Neural progenitor cell (in vitro differentiated cells): ENCODE data around the gene TWNK. TPM values are rescaled to one million over a fixed set of nuclear protein-coding genes. Genes with fewer than 3 reads are reported as not detected.

Experiments
- DNase-seq: peaks from one replicate; pipeline ENCODE4 v3.0.0-alpha.2; 2016; ENCODE audit warnings: low spot score
- H2AFZ ChIP-seq: fragments of 200-600 bp; sonication (generic); replicated peaks from 2 replicates; pipeline ENCODE4 v1.6.1; 2016; ENCODE audit warnings: antibody characterized with exemption
- H3F3A ChIP-seq: fragments of 200-600 bp; sonication (generic); 2 replicates; pipeline ENCODE4 v1.6.1; 2016; ENCODE audit warnings: antibody characterized with exemption, low read depth
- H3K27ac ChIP-seq: fragments of 200-600 bp; sonication (generic); 2 replicates; pipeline ENCODE4 v1.5.1; 2016; ENCODE audit warnings: mild to moderate bottlenecking
- H3K27me3 ChIP-seq: fragments of 200-600 bp; sonication (generic); 2 replicates; pipeline ENCODE4 v1.6.1; 2016; ENCODE audit warnings: mild to moderate bottlenecking, moderate library complexity
- H3K36me3 ChIP-seq: fragments of 200-600 bp; sonication (generic); 2 replicates; pipeline ENCODE4 v1.5.1; 2016
- H3K4me1 ChIP-seq: fragments of 200-600 bp; sonication (generic); 2 replicates; pipeline ENCODE4 v1.6.1; 2016; ENCODE audit warnings: mixed run types
- H3K4me2 ChIP-seq: fragments of 200-600 bp; sonication (generic); 2 replicates; pipeline ENCODE4 v1.6.1; 2016
- H3K4me3 ChIP-seq: fragments of 200-600 bp; sonication (generic); 2 replicates; pipeline ENCODE4 v1.5.1; 2016
- H3K79me2 ChIP-seq: fragments of 200-600 bp; sonication (generic); 2 replicates; pipeline ENCODE4 v1.6.1; 2016; ENCODE audit warnings: low read depth
- H3K9ac ChIP-seq: fragments of 200-600 bp; sonication (generic); 2 replicates; pipeline ENCODE4 v1.6.1; 2016
- H3K9me3 ChIP-seq: fragments of 200-600 bp; sonication (generic); 2 replicates; pipeline ENCODE4 v1.5.1; 2016; ENCODE audit warnings: low read depth
- H4K20me1 ChIP-seq: fragments of 200-600 bp; sonication (generic); 2 replicates; pipeline ENCODE4 v1.6.1; 2016; ENCODE audit warnings: low read depth
- H3K27ac Mint-ChIP-seq: 3 replicates; pipeline ENCODE4 v1.8.0; 2021; ENCODE audit warnings: mixed read lengths
- H3K27me3 Mint-ChIP-seq: 2 replicates; pipeline ENCODE4 v1.8.0; 2022; ENCODE audit warnings: low read depth, mild to moderate bottlenecking, inconsistent platforms, moderate library complexity, mixed read lengths; ENCODE audit not compliant: insufficient read depth
- H3K36me3 Mint-ChIP-seq: 3 replicates; pipeline ENCODE4 v1.8.0; 2021; ENCODE audit warnings: mixed read lengths
- H3K4me1 Mint-ChIP-seq: 3 replicates; pipeline ENCODE4 v1.8.0; 2021; ENCODE audit warnings: mixed read lengths
- H3K4me3 Mint-ChIP-seq: 3 replicates; pipeline ENCODE4 v1.8.0; 2021; ENCODE audit warnings: mild to moderate bottlenecking, moderate library complexity, mixed read lengths
- H3K9me3 Mint-ChIP-seq: 3 replicates; pipeline ENCODE4 v1.8.0; 2020; ENCODE audit warnings: mixed read lengths
- CTCF ChIP-seq: fragments of 200-600 bp; sonication (generic); IDR thresholded peaks from 2 replicates; pipeline ENCODE4 v1.5.1; 2017; ENCODE audit warnings: antibody characterized with exemption, mild to moderate bottlenecking
- EZH2 ChIP-seq: fragments of 200-600 bp; sonication (generic); IDR thresholded peaks from 2 replicates; pipeline ENCODE4 v1.6.1; 2017; ENCODE audit warnings: antibody characterized with exemption, mild to moderate bottlenecking, moderate library complexity
- EZH2phosphoT487 ChIP-seq: fragments of 200-600 bp; sonication (generic); IDR thresholded peaks from 2 replicates; pipeline ENCODE4 v1.6.1; 2017; ENCODE audit warnings: antibody characterized with exemption
- total RNA-seq: library from RNA; depleted of rRNA; stranded (reverse); fragments of >200 nt; gene quantifications from 2 replicates; pipeline ENCODE4 v1.2.3, GENCODE V29; 2015; ENCODE audit warnings: low replicate concordance

The TWNK gene
- total RNA-seq, 1 donor from 2014 or later, result 6.4 TPM

GRCh38 chr10:100996678-100997359 is 9.5 kb downstream of the TWNK start:
- H4K20me1 ChIP-seq, result peaks cover 8% of the 10 kb centered on the region
- H3K27ac ChIP-seq, result peak overlapping the region; percentile 4
- Mint-ChIP-seq H3K27ac (no peak overlapping the region), H3K4me3 (peak overlapping the region; percentile 92), H3K9me3 (no peaks in the 10 kb centered on the region), H3K4me1 (peaks cover 16% of the 10 kb centered on the region), H3K27me3 (peaks cover 8% of the 10 kb centered on the region), H3K36me3 (peaks cover 5% of the 10 kb centered on the region)
- H3K4me3 ChIP-seq, result peak overlapping the region; percentile 96
- peaks cover 57% of the 10 kb centered on the region for H3F3A ChIP-seq
- H3K4me2 ChIP-seq, result peak overlapping the region; percentile 85
- peak; percentile 80 for DNase-seq
- no peak for TF ChIP-seq EZH2phosphoT487
- no peak for TF ChIP-seq CTCF
- no peak for TF ChIP-seq EZH2
- peaks cover 13% of the 10 kb centered on the region for H3K4me1 ChIP-seq
- H3K36me3 ChIP-seq, result no peaks in the 10 kb centered on the region
- no peaks in the 10 kb centered on the region for H3K27me3 ChIP-seq
- no peak overlapping the region for H3K9ac ChIP-seq
- H3K79me2 ChIP-seq, result peaks cover 26% of the 10 kb centered on the region
- H3K9me3 ChIP-seq, result no peaks in the 10 kb centered on the region
- peak overlapping the region; percentile 96 for H2AFZ ChIP-seq

- no peak overlapping the region for H3K9ac ChIP-seq
- H3K9me3 ChIP-seq, result no peaks in the 10 kb centered on the region
- H3K4me3 ChIP-seq, result peak overlapping the region; percentile 96
- TF ChIP-seq CTCF, result peak; percentile 82
- no peak for TF ChIP-seq EZH2
- H3K36me3 ChIP-seq, result no peaks in the 10 kb centered on the region
- peaks cover 16% of the 10 kb centered on the region for H3K4me1 Mint-ChIP-seq
- peak; percentile 92 for DNase-seq
- H3K27me3 ChIP-seq, result no peaks in the 10 kb centered on the region
- H3F3A ChIP-seq, result peaks cover 57% of the 10 kb centered on the region
- H3K27ac Mint-ChIP-seq, result peak overlapping the region; percentile 95
- H3K27ac ChIP-seq, result peak overlapping the region; percentile 47
- H3K36me3 Mint-ChIP-seq, result peaks cover 5% of the 10 kb centered on the region
- peak overlapping the region; percentile 96 for H2AFZ ChIP-seq
- H4K20me1 ChIP-seq, result peaks cover 15% of the 10 kb centered on the region
- H3K9me3 Mint-ChIP-seq, result no peaks in the 10 kb centered on the region
- peaks cover 8% of the 10 kb centered on the region for H3K27me3 Mint-ChIP-seq
- H3K4me1 ChIP-seq, result peaks cover 13% of the 10 kb centered on the region
- peak overlapping the region; percentile 85 for H3K4me2 ChIP-seq
- peak overlapping the region; percentile 92 for H3K4me3 Mint-ChIP-seq
- H3K79me2 ChIP-seq, result peaks cover 34% of the 10 kb centered on the region
These were observed 10.2 kb downstream of the TWNK start for GRCh38 chr10:100997360-100998182.

GRCh38 chr10:100998183-100998990 is 11.0 kb downstream of the TWNK start:
- Histone ChIP-seq H3F3A (peaks cover 56% of the 10 kb centered on the region), H3K27me3 (no peaks in the 10 kb centered on the region), H3K4me3 (peak overlapping the region; percentile 96), H2AFZ (peak overlapping the region; percentile 8), H3K27ac (peak overlapping the region; percentile 47), H4K20me1 (peaks cover 18% of the 10 kb centered on the region), H3K79me2 (peaks cover 42% of the 10 kb centered on the region), H3K4me2 (peak overlapping the region; percentile 85), H3K36me3 (no peaks in the 10 kb centered on the region), H3K4me1 (peaks cover 13% of the 10 kb centered on the region), H3K9me3 (no peaks in the 10 kb centered on the region), H3K9ac (no peak overlapping the region)
- Mint-ChIP-seq H3K36me3 (peaks cover 9% of the 10 kb centered on the region), H3K4me3 (peak overlapping the region; percentile 90), H3K27ac (peak overlapping the region; percentile 95), H3K27me3 (peaks cover 10% of the 10 kb centered on the region), H3K4me1 (peaks cover 16% of the 10 kb centered on the region), H3K9me3 (no peaks in the 10 kb centered on the region)
- TF ChIP-seq EZH2 (no peak), EZH2phosphoT487 (no peak), CTCF (no peak)
- DNase-seq, result peak; percentile 87
